ENCODE results near the gene FOLR1. TPM values are rescaled to one million over a fixed set of nuclear protein-coding genes. Genes with fewer than 3 reads are reported as not detected.
"Not testable (repeated sequence)": the region's sequence is repeated elsewhere in the genome, so short reads cannot be mapped to it uniquely, and the experiment has no call there.

FOLR1 gene
- total RNA-seq (2022), result 2.6 and 2.7 TPM in 2 replicates
- Bru-seq, nascent RNA, result percentile 21 among the genes with signal in this experiment
- percentile 26 among the genes with signal in this experiment for BruChase-seq, experiment 1, labeled RNA remaining after a 6-hour chase
- BruChase-seq, experiment 2, labeled RNA remaining after a 2-hour chase, result percentile 10 among the genes with signal in this experiment
- long read RNA-seq, partial matches to known transcripts, result 0 of 5 reads
- long read RNA-seq, other reads (novel, unspliced or antisense), result 1 of 5 reads

DNA sequence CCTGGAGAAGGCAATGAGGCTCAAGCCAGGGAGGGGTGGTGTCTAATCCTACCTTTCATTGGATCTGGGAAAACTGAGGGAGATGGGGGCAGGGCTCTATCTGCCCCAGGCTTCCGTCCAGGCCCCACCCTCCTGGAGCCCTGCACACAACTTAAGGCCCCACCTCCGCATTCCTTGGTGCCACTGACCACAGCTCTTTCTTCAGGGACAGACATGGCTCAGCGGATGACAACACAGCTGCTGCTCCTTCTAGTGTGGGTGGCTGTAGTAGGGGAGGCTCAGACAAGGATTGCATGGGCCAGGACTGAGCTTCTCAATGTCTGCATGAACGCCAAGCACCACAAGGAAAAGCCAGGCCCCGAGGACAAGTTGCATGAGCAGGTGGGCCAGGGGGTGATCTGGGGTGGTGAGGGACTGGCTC is at the start of gene FOLR1:
Gene FOLR1 (plus strand): TSS at position 180 of the 421 bp plus-strand sequence. CDS start 34 bp downstream, at position 214.
- Mint-ChIP-seq H3K27me3 (ENCODE audit: unreplicated experiment) (no peaks in the 10 kb centered on the region), H3K36me3 (ENCODE audit: insufficient read depth, unreplicated experiment) (no peaks in the 10 kb centered on the region), H3K4me1 (ENCODE audit: low read depth, unreplicated experiment) (peaks cover 9% of the 10 kb centered on the region), H3K9me3 (ENCODE audit: low read depth, unreplicated experiment) (no peaks in the 10 kb centered on the region), H3K4me3 (ENCODE audit: low read depth, unreplicated experiment) (no peak within 1 kb of the TSS), H3K27ac (ENCODE audit: unreplicated experiment) (no peak within 1 kb of the TSS)
- intact Hi-C loops (cut with micrococcal nuclease; ENCODE audit: unreplicated experiment), result no loop called here
- no TSS peak for BruUV-seq (replicated peaks)
- CTCF ChIA-PET, result interaction anchor here (0.9 to 1.1 kb wide), 2 partner anchors 48 to 167 kb away, joined by 4 read pairs; no protein-coding TSS in a partner anchor
- TF ChIP-seq, protein P1, sequence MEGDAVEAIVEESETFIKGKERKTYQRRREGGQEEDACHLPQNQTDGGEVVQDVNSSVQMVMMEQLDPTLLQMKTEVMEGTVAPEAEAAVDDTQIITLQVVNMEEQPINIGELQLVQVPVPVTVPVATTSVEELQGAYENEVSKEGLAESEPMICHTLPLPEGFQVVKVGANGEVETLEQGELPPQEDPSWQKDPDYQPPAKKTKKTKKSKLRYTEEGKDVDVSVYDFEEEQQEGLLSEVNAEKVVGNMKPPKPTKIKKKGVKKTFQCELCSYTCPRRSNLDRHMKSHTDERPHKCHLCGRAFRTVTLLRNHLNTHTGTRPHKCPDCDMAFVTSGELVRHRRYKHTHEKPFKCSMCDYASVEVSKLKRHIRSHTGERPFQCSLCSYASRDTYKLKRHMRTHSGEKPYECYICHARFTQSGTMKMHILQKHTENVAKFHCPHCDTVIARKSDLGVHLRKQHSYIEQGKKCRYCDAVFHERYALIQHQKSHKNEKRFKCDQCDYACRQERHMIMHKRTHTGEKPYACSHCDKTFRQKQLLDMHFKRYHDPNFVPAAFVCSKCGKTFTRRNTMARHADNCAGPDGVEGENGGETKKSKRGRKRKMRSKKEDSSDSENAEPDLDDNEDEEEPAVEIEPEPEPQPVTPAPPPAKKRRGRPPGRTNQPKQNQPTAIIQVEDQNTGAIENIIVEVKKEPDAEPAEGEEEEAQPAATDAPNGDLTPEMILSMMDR (IDR thresholded peaks at IDR 0.05; ENCODE audit: unreplicated experiment), result no peak
- DNase-seq, result peak; percentile 48

DNA sequence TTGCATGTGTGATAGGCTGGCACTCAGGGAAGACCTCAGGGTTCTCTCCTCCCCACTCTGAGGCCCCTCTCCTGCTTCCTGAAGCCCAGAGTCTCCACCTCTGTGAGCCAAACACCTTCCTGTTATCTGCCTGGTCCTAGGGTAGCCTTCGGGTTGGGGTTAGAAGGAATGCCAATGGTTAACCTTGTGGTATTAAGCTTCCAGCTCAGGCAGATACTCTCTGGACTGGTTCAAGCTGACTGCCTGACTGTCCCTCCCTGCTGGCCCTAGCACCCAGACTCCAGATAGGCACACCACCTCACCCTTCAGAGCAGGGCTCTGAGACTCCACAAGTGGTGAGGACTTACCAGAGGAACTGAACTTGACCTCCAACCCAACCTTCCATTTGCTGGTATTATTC is 49.4 kb upstream of the FOLR1 start:
- H3K27ac Mint-ChIP-seq (ENCODE audit: unreplicated experiment); intact Hi-C loops (cut with micrococcal nuclease; ENCODE audit: unreplicated experiment); H3K4me3 Mint-ChIP-seq (ENCODE audit: low read depth, unreplicated experiment); BruUV-seq (replicated peaks); H3K36me3 Mint-ChIP-seq (ENCODE audit: insufficient read depth, unreplicated experiment); H3K9me3 Mint-ChIP-seq (ENCODE audit: low read depth, unreplicated experiment); DNase-seq: not testable (repeated sequence)
- H3K4me1 Mint-ChIP-seq (ENCODE audit: low read depth, unreplicated experiment), result peaks cover 14% of the 10 kb centered on the region
- CTCF ChIA-PET, result interaction anchor here (1.1 kb wide), 1 partner anchor 38 kb away, joined by 3 read pairs; no protein-coding TSS in a partner anchor
- H3K27me3 Mint-ChIP-seq (ENCODE audit: unreplicated experiment), result peaks cover 16% of the 10 kb centered on the region

DNA sequence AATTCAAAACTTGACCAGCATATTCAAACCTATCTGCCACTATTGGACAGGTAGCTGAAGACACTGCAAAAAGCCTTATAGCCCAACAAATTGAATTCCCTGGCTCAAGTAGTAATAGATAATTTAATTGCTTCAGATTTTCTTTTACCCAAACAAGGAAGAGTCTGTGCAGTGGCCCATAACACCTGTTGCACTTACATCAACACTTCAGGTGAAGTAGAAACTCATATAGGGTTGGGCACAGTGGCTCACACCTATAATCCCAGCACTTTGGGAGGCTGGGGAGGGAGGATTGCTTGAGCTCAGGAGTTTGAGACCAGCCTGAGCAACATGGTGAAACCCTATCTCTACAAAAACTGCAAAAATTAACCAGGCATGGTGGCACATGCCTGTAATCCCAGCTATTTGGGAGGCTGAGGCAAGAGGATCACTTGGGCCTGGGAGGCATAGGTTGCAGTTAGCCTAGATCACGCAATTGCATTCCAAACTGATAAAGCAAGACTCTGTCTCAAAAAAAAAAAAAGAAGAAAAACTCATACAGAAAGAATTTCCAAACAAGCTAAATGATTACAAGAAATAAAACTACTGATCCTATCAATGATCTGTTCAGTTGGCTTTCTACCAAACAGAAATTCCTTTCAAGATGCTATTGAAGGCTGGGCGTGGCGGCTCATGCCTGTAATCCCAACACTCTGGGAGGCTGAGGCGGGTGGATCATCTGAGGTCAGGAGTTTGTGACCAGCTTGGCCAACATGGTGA is 47.0 kb upstream of the FOLR1 start:
- DNase-seq, result peak; percentile 51
- no peak overlapping the region for H3K4me3 Mint-ChIP-seq (ENCODE audit: low read depth, unreplicated experiment)
- peaks cover 14% of the 10 kb centered on the region for H3K4me1 Mint-ChIP-seq (ENCODE audit: low read depth, unreplicated experiment)
- intact Hi-C loops (cut with micrococcal nuclease; ENCODE audit: unreplicated experiment), result no loop called here
- CTCF ChIA-PET, result interaction anchor here (0.7 to 2.8 kb wide), 7 partner anchors 9 to 286 kb away, joined by 3 to 30 read pairs (median 4); no protein-coding TSS in a partner anchor
- H3K36me3 Mint-ChIP-seq (ENCODE audit: insufficient read depth, unreplicated experiment), result no peaks in the 10 kb centered on the region
- H3K27me3 Mint-ChIP-seq (ENCODE audit: unreplicated experiment), result peaks cover 16% of the 10 kb centered on the region
- H3K9me3 Mint-ChIP-seq (ENCODE audit: low read depth, unreplicated experiment), result no peaks in the 10 kb centered on the region
- no TSS peak for BruUV-seq (replicated peaks)
- no peak overlapping the region for H3K27ac Mint-ChIP-seq (ENCODE audit: unreplicated experiment)
- TF ChIP-seq, protein P1 (IDR thresholded peaks at IDR 0.05; ENCODE audit: unreplicated experiment), result no peak

DNA sequence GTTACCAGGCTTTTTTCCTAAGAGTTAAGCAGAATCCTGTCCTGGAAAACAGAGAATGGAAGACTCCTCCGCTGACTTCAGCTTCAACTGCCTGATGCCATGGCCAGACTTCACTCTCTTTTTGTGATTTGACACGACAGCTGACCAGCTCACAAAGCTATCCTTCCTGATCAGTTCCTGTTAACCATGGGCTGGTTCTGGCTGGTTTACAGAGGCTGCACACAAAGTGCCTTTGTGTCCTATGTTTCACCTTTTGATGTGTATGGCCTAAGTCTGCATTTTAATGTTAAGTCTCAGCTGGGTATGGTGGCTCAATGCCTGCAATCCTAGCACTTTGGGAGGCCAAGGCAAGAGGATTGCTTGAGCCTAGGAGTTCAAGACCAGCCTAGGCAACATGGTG is 45.3 kb upstream of the FOLR1 start:
- CTCF ChIA-PET, result no interaction called here
- no TSS peak for BruUV-seq (replicated peaks)

More for the DNA sequence above, 45.3 kb upstream of the FOLR1 start:
- Mint-ChIP-seq H3K4me1 (ENCODE audit: low read depth, unreplicated experiment) (peaks cover 6% of the 10 kb centered on the region), H3K4me3 (ENCODE audit: low read depth, unreplicated experiment) (no peak overlapping the region), H3K36me3 (ENCODE audit: insufficient read depth, unreplicated experiment) (no peaks in the 10 kb centered on the region), H3K9me3 (ENCODE audit: low read depth, unreplicated experiment) (no peaks in the 10 kb centered on the region), H3K27ac (ENCODE audit: unreplicated experiment) (no peak overlapping the region), H3K27me3 (ENCODE audit: unreplicated experiment) (peaks cover 8% of the 10 kb centered on the region)
- intact Hi-C loops (cut with micrococcal nuclease; ENCODE audit: unreplicated experiment), result no loop called here
- no peak for DNase-seq
- TF ChIP-seq, protein P1 (IDR thresholded peaks at IDR 0.05; ENCODE audit: unreplicated experiment), result no peak

All from Calu3 (cell line).